ENCODE data around the gene IL1RAPL2.
"Not testable (repeated sequence)": the region's sequence is repeated elsewhere in the genome, so short reads cannot be mapped to it uniquely, and the experiment has no call there.

IL1RAPL2 gene

GRCh38 chrX:104670051-104670450 lies 104.1 kb downstream of the IL1RAPL2 start:
- no peak for DNase-seq (ENCODE audit: low read depth in 2 of 2)

- DNase-seq (ENCODE audit: low read depth in 2 of 2), result not testable (repeated sequence)
Observed at GRCh38 chrX:104677517-104677916, 111.5 kb downstream of the IL1RAPL2 start.

- DNase-seq (ENCODE audit: low read depth in 2 of 2), result no peak
Observed at GRCh38 chrX:104679175-104679574, 113.2 kb downstream of the IL1RAPL2 start.

GRCh38 chrX:104681214-104681613 lies 115.2 kb downstream of the IL1RAPL2 start:
- no peak for DNase-seq (ENCODE audit: low read depth in 2 of 2)

GRCh38 chrX:104684077-104684476 lies 118.1 kb downstream of the IL1RAPL2 start:
- no peak for DNase-seq (ENCODE audit: low read depth in 2 of 2)

GRCh38 chrX:104695593-104695992 lies 129.6 kb downstream of the IL1RAPL2 start:
- DNase-seq (ENCODE audit: low read depth in 2 of 2), result no peak

- DNase-seq (ENCODE audit: low read depth in 2 of 2), result no peak
Observed at GRCh38 chrX:104696667-104697066, 130.7 kb downstream of the IL1RAPL2 start.

- no peak for DNase-seq (ENCODE audit: low read depth in 2 of 2)
Observed at GRCh38 chrX:104697294-104697693, 131.3 kb downstream of the IL1RAPL2 start.

- DNase-seq (ENCODE audit: low read depth in 2 of 2), result no peak
Observed at GRCh38 chrX:104707042-104707441, 141.0 kb downstream of the IL1RAPL2 start.

GRCh38 chrX:104707572-104707971 lies 141.6 kb downstream of the IL1RAPL2 start:
- DNase-seq (ENCODE audit: low read depth in 2 of 2), result no peak

- no peak for DNase-seq (ENCODE audit: low read depth in 2 of 2)
Observed at GRCh38 chrX:104712515-104712914, 146.5 kb downstream of the IL1RAPL2 start.

GRCh38 chrX:104721854-104722253 lies 155.9 kb downstream of the IL1RAPL2 start:
- DNase-seq (ENCODE audit: low read depth in 2 of 2), result no peak

GRCh38 chrX:104728456-104728855 lies 162.5 kb downstream of the IL1RAPL2 start:
- DNase-seq (ENCODE audit: low read depth in 2 of 2), result no peak

- no peak for DNase-seq (ENCODE audit: low read depth in 2 of 2)
Observed at GRCh38 chrX:104742355-104742754, 176.4 kb downstream of the IL1RAPL2 start.

GRCh38 chrX:104745152-104745551 lies 179.2 kb downstream of the IL1RAPL2 start:
- DNase-seq (ENCODE audit: low read depth in 2 of 2), result no peak

- DNase-seq (ENCODE audit: low read depth in 2 of 2), result no peak
Observed at GRCh38 chrX:104749951-104750610, 184.1 kb downstream of the IL1RAPL2 start.

- no peak for DNase-seq (ENCODE audit: low read depth in 2 of 2)
Observed at GRCh38 chrX:104762641-104763040, 196.6 kb downstream of the IL1RAPL2 start.

GRCh38 chrX:104789784-104790183 lies 223.8 kb downstream of the IL1RAPL2 start:
- no peak for DNase-seq (ENCODE audit: low read depth in 2 of 2)

GRCh38 chrX:104795804-104796203 lies 229.8 kb downstream of the IL1RAPL2 start:
- DNase-seq (ENCODE audit: low read depth in 2 of 2), result no peak

- DNase-seq (ENCODE audit: low read depth in 2 of 2), result no peak
Observed at GRCh38 chrX:104803219-104803618, 237.2 kb downstream of the IL1RAPL2 start.

- no peak for DNase-seq (ENCODE audit: low read depth in 2 of 2)
Observed at GRCh38 chrX:104806346-104806745, 240.3 kb downstream of the IL1RAPL2 start.

- DNase-seq (ENCODE audit: low read depth in 2 of 2), result no peak
Observed at GRCh38 chrX:104833401-104833800, 267.4 kb downstream of the IL1RAPL2 start.

GRCh38 chrX:104842646-104843045 lies 276.6 kb downstream of the IL1RAPL2 start:
- no peak for DNase-seq (ENCODE audit: low read depth in 2 of 2)

GRCh38 chrX:104852241-104852640 lies 286.2 kb downstream of the IL1RAPL2 start:
- no peak for DNase-seq (ENCODE audit: low read depth in 2 of 2)
